GM23338 (cell line): ENCODE results near the gene UEVLD. TPM values are rescaled to one million over a fixed set of nuclear protein-coding genes. Genes with fewer than 3 reads are reported as not detected.

Experiments used
- ATAC-seq: fragments of 200-7000 bp; cut with Tn5 transposase; 3 replicates; pipeline ENCODE4 v1.9.1; 2020
- DNase-seq: peaks from one replicate; pipeline ENCODE4 v3.0.0-alpha.2; 2015; ENCODE audit warnings: low spot score
- H2AFZ ChIP-seq: fragments of 200-600 bp; sonication (generic); 2 replicates; pipeline ENCODE4 v1.8.0; 2016; ENCODE audit warnings: antibody characterized with exemption, mild to moderate bottlenecking, moderate library complexity
- H3F3A ChIP-seq: fragments of 200-600 bp; sonication (generic); replicated peaks from 2 replicates; pipeline ENCODE4 v1.8.0; 2017; ENCODE audit warnings: antibody characterized with exemption, mixed run types, low read depth
- H3K27ac ChIP-seq: fragments of 200-600 bp; sonication (generic); 2 replicates; pipeline ENCODE4 v1.6.1; 2016; ENCODE audit warnings: low read depth
- H3K27me3 ChIP-seq: fragments of 200-600 bp; sonication (generic); 2 replicates; pipeline ENCODE4 v1.8.0; 2016; ENCODE audit warnings: mild to moderate bottlenecking, mixed run types, moderate library complexity; ENCODE audit not compliant: insufficient read depth
- H3K36me3 ChIP-seq: fragments of 200-600 bp; sonication (generic); 2 replicates; pipeline ENCODE4 v1.8.0; 2016; ENCODE audit warnings: mild to moderate bottlenecking; ENCODE audit not compliant: insufficient read depth
- H3K4me1 ChIP-seq: fragments of 200-600 bp; sonication (generic); 2 replicates; pipeline ENCODE4 v1.8.0; 2016; ENCODE audit warnings: mild to moderate bottlenecking, moderate library complexity; ENCODE audit not compliant: insufficient read depth
- H3K4me2 ChIP-seq: fragments of 200-600 bp; sonication (generic); 2 replicates; pipeline ENCODE4 v1.7.1; 2017; ENCODE audit warnings: mixed run types
- H3K4me3 ChIP-seq: fragments of 200-600 bp; sonication (generic); 2 replicates; pipeline ENCODE4 v1.6.1; 2016; ENCODE audit warnings: mixed run types
- H3K79me2 ChIP-seq: fragments of 200-600 bp; sonication (generic); replicated peaks from 2 replicates; pipeline ENCODE4 v1.8.0; 2017; ENCODE audit warnings: mild to moderate bottlenecking; ENCODE audit not compliant: insufficient read depth
- H3K9me2 ChIP-seq: fragments of 200-600 bp; sonication (generic); 2 replicates; pipeline ENCODE4 v1.8.0; 2017; ENCODE audit not compliant: insufficient read depth
- H4K20me1 ChIP-seq: fragments of 200-600 bp; sonication (generic); replicated peaks from 2 replicates; pipeline ENCODE4 v1.8.0; 2017; ENCODE audit warnings: mild to moderate bottlenecking; ENCODE audit not compliant: insufficient read depth
- H3K27ac Mint-ChIP-seq: 2 replicates; pipeline ENCODE4 v1.8.0; 2020; ENCODE audit warnings: inconsistent platforms, mild to moderate bottlenecking, moderate library complexity, mixed read lengths
- H3K27me3 Mint-ChIP-seq: 3 replicates; pipeline ENCODE4 v1.8.0; 2022; ENCODE audit warnings: low read depth, mild to moderate bottlenecking, moderate library complexity, mixed read lengths, inconsistent platforms; ENCODE audit not compliant: insufficient read depth, poor library complexity
- H3K36me3 Mint-ChIP-seq: 3 replicates; pipeline ENCODE4 v1.8.0; 2021; ENCODE audit warnings: low read depth, mild to moderate bottlenecking, inconsistent platforms, moderate library complexity, mixed read lengths
- H3K4me1 Mint-ChIP-seq: 3 replicates; pipeline ENCODE4 v1.8.0; 2020; ENCODE audit warnings: mild to moderate bottlenecking, inconsistent platforms, mixed read lengths
- H3K4me3 Mint-ChIP-seq: 3 replicates; pipeline ENCODE4 v1.8.0; 2021; ENCODE audit warnings: moderate library complexity, mild to moderate bottlenecking, inconsistent platforms, mixed read lengths
- H3K9me3 Mint-ChIP-seq: 3 replicates; pipeline ENCODE4 v1.8.0; 2020; ENCODE audit warnings: moderate library complexity, mild to moderate bottlenecking, inconsistent platforms, mixed read lengths
- CREB1 ChIP-seq: fragments of 250-450 bp; sonication (Bioruptor Pico); IDR thresholded peaks from 2 replicates; pipeline ENCODE4 v1.5.0; 2020; ENCODE audit warnings: low read depth, mild to moderate bottlenecking, moderate library complexity
- ETS1 ChIP-seq: IDR thresholded peaks from 2 replicates; pipeline ENCODE4 v1.6.1; 2016; ENCODE audit warnings: antibody characterized with exemption
- EZH2 ChIP-seq: fragments of 200-600 bp; sonication (generic); IDR thresholded peaks from one replicate; pipeline ENCODE4 v1.8.0; 2017; ENCODE audit warnings: antibody characterized with exemption, mild to moderate bottlenecking, low read depth; ENCODE audit not compliant: unreplicated experiment
- JUNB ChIP-seq: IDR thresholded peaks from one replicate; pipeline ENCODE4 v1.6.1; 2016; ENCODE audit warnings: antibody characterized with exemption; ENCODE audit not compliant: unreplicated experiment
- NANOG ChIP-seq: IDR thresholded peaks from 2 replicates; pipeline ENCODE4 v1.6.1; 2016; ENCODE audit warnings: antibody characterized with exemption, borderline replicate concordance
- REST ChIP-seq: IDR thresholded peaks from one replicate; pipeline ENCODE4 v1.6.1; 2018; ENCODE audit warnings: antibody characterized with exemption; ENCODE audit not compliant: unreplicated experiment
- STAT1 ChIP-seq: IDR thresholded peaks from one replicate; pipeline ENCODE4 v1.6.1; 2016; ENCODE audit warnings: antibody characterized with exemption; ENCODE audit not compliant: unreplicated experiment
- ZNF114 ChIP-seq: fragments of 250-450 bp; sonication (Bioruptor Pico); IDR thresholded peaks from 2 replicates; pipeline ENCODE4 v1.5.0; 2020; ENCODE audit warnings: mild to moderate bottlenecking, moderate library complexity
- ZNF331 ChIP-seq: fragments of 250-450 bp; sonication (Bioruptor Pico); IDR thresholded peaks from 2 replicates; pipeline ENCODE4 v1.5.0; 2020; ENCODE audit warnings: low read depth, mild to moderate bottlenecking, moderate library complexity
- polyA plus RNA-seq: library from polyadenylated mRNA; unstranded; fragments of >200 nt; fragmentation: Nextera tagmentation; extraction: Ambion mirVana; gene quantifications from 2 replicates; pipeline ENCODE4 v1.2.1, GENCODE V29; 2016
- total RNA-seq: library from RNA; depleted of rRNA; stranded (reverse); fragments of >200 nt; shearing (Covaris generic); gene quantifications from 2 replicates; pipeline ENCODE4 v1.2.3, GENCODE V29; 2014
- TF ChIP-seq, protein P1 (sequence below): fragments of 250-450 bp; sonication (Bioruptor Pico); IDR thresholded peaks from 2 replicates; pipeline ENCODE4 v1.5.0; 2020; ENCODE audit warnings: mild to moderate bottlenecking, moderate library complexity
- TF ChIP-seq, protein P2 (sequence below), 2 experiments: fragments of 200-600 bp in 1 of 2; sonication (generic) in 1 of 2; conservative IDR thresholded peaks; 2 replicates each; pipeline versions ENCODE4 v1.5.1 to v1.6.1; 2016 to 2017; ENCODE audit warnings: antibody characterized with exemption in 2 of 2, low read depth in 2 of 2, mild to moderate bottlenecking in 2 of 2, moderate library complexity in 1 of 2

The UEVLD gene
- total and polyA plus RNA-seq, 2 experiments from 2014 or later, result 10.2 to 11.8 TPM

- TF ChIP-seq, protein P1, sequence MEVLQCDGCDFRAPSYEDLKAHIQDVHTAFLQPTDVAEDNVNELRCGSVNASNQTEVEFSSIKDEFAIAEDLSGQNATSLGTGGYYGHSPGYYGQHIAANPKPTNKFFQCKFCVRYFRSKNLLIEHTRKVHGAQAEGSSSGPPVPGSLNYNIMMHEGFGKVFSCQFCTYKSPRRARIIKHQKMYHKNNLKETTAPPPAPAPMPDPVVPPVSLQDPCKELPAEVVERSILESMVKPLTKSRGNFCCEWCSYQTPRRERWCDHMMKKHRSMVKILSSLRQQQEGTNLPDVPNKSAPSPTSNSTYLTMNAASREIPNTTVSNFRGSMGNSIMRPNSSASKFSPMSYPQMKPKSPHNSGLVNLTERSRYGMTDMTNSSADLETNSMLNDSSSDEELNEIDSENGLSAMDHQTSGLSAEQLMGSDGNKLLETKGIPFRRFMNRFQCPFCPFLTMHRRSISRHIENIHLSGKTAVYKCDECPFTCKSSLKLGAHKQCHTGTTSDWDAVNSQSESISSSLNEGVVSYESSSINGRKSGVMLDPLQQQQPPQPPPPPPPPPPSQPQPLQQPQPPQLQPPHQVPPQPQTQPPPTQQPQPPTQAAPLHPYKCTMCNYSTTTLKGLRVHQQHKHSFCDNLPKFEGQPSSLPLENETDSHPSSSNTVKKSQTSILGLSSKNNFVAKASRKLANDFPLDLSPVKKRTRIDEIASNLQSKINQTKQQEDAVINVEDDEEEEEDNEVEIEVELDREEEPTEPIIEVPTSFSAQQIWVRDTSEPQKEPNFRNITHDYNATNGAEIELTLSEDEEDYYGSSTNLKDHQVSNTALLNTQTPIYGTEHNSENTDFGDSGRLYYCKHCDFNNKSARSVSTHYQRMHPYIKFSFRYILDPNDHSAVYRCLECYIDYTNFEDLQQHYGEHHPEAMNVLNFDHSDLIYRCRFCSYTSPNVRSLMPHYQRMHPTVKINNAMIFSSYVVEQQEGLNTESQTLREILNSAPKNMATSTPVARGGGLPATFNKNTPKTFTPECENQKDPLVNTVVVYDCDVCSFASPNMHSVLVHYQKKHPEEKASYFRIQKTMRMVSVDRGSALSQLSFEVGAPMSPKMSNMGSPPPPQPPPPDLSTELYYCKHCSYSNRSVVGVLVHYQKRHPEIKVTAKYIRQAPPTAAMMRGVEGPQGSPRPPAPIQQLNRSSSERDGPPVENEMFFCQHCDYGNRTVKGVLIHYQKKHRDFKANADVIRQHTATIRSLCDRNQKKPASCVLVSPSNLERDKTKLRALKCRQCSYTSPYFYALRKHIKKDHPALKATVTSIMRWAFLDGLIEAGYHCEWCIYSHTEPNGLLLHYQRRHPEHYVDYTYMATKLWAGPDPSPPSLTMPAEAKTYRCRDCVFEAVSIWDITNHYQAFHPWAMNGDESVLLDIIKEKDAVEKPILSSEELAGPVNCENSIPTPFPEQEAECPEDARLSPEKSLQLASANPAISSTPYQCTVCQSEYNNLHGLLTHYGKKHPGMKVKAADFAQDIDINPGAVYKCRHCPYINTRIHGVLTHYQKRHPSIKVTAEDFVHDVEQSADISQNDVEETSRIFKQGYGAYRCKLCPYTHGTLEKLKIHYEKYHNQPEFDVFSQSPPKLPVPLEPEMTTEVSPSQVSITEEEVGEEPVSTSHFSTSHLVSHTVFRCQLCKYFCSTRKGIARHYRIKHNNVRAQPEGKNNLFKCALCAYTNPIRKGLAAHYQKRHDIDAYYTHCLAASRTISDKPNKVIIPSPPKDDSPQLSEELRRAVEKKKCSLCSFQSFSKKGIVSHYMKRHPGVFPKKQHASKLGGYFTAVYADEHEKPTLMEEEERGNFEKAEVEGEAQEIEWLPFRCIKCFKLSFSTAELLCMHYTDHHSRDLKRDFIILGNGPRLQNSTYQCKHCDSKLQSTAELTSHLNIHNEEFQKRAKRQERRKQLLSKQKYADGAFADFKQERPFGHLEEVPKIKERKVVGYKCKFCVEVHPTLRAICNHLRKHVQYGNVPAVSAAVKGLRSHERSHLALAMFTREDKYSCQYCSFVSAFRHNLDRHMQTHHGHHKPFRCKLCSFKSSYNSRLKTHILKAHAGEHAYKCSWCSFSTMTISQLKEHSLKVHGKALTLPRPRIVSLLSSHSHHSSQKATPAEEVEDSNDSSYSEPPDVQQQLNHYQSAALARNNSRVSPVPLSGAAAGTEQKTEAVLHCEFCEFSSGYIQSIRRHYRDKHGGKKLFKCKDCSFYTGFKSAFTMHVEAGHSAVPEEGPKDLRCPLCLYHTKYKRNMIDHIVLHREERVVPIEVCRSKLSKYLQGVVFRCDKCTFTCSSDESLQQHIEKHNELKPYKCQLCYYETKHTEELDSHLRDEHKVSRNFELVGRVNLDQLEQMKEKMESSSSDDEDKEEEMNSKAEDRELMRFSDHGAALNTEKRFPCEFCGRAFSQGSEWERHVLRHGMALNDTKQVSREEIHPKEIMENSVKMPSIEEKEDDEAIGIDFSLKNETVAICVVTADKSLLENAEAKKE (CRISPR knock-in tag), result no peak
- TF ChIP-seq STAT1 (no peak), ZNF114 (CRISPR knock-in tag) (no peak), ETS1 (no peak), ZNF331 (no peak), NANOG (no peak)
These were observed 8.3 kb downstream of the UEVLD start (continued) for GRCh38 chr11:18580113-18580766.

- Histone ChIP-seq H3K79me2 (no peaks in the 10 kb centered on the region), H3K4me1 (peaks cover 5% of the 10 kb centered on the region; the same call in 1 of the 2 replicates), H3K36me3 (no peaks in the 10 kb centered on the region), H3K4me2 (no peak overlapping the region), H4K20me1 (no peaks in the 10 kb centered on the region; the same call in 1 of the 2 replicates), H3F3A (no peaks in the 10 kb centered on the region), H3K27me3 (no peaks in the 10 kb centered on the region), H2AFZ (no peak overlapping the region), H3K4me3 (no peak overlapping the region), H3K9me2 (no peaks in the 10 kb centered on the region), H3K27ac (no peak overlapping the region)
- Mint-ChIP-seq H3K27ac (peak overlapping the region; percentile 92), H3K4me3 (no peak overlapping the region), H3K4me1 (peaks cover 3% of the 10 kb centered on the region; the same call in 1 of the 3 replicates), H3K9me3 (no peaks in the 10 kb centered on the region), H3K27me3 (peaks cover 5% of the 10 kb centered on the region), H3K36me3 (peaks cover 3% of the 10 kb centered on the region; the same call in 2 of the 3 replicates)
- ATAC-seq, result 0 out of 3 replicates have a peak, but pooled peaks have one; percentile 39
- DNase-seq, result peak; percentile 38
- no peak for TF ChIP-seq NANOG
- TF ChIP-seq CREB1 (CRISPR knock-in tag), result no peak
- TF ChIP-seq ZNF114 (CRISPR knock-in tag), result no peak
- TF ChIP-seq, protein P2, sequence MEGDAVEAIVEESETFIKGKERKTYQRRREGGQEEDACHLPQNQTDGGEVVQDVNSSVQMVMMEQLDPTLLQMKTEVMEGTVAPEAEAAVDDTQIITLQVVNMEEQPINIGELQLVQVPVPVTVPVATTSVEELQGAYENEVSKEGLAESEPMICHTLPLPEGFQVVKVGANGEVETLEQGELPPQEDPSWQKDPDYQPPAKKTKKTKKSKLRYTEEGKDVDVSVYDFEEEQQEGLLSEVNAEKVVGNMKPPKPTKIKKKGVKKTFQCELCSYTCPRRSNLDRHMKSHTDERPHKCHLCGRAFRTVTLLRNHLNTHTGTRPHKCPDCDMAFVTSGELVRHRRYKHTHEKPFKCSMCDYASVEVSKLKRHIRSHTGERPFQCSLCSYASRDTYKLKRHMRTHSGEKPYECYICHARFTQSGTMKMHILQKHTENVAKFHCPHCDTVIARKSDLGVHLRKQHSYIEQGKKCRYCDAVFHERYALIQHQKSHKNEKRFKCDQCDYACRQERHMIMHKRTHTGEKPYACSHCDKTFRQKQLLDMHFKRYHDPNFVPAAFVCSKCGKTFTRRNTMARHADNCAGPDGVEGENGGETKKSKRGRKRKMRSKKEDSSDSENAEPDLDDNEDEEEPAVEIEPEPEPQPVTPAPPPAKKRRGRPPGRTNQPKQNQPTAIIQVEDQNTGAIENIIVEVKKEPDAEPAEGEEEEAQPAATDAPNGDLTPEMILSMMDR (conservative IDR thresholded peaks at IDR 0.05; ENCODE audit: low read depth in 2 of 2), result no peak
- no peak for TF ChIP-seq JUNB
- TF ChIP-seq EZH2, result no peak
- no peak for TF ChIP-seq REST
These were observed 9.4 kb downstream of the UEVLD start for GRCh38 chr11:18578975-18579598.
